ENCODE measurements around the gene EIF4E3. TPM values are rescaled to one million over a fixed set of nuclear protein-coding genes. Genes with fewer than 3 reads are reported as not detected.

EIF4E3 gene
- total RNA-seq, 1 experiment from 2014 or later: 4.3 TPM

- peak; percentile 66 for TF ChIP-seq CTCF (IDR thresholded peaks at IDR 0.05; ENCODE audit: unreplicated experiment)
- BruUV-seq (replicated peaks): no TSS peak
- peak; percentile 34 for DNase-seq (ENCODE audit: unreplicated experiment)
- H3K4me3 Mint-ChIP-seq (ENCODE audit: unreplicated experiment): no peak overlapping the region
- no peaks in the 10 kb centered on the region for H3K27me3 Mint-ChIP-seq (ENCODE audit: insufficient read depth, unreplicated experiment)
- H3K36me3 Mint-ChIP-seq (ENCODE audit: insufficient read depth, unreplicated experiment): no peaks in the 10 kb centered on the region
- ChIA-PET CTCF (interaction anchor here (0.6 to 3.6 kb wide), 17 partner anchors 8 to 1589 kb away, joined by 3 to 18 read pairs (median 4); no protein-coding TSS in a partner anchor), POLR2A (no interaction called here)
- H3K9me3 Mint-ChIP-seq (ENCODE audit: unreplicated experiment): no peaks in the 10 kb centered on the region
- intact Hi-C loops (cut with micrococcal nuclease): loop anchor here (1.0 to 10.0 kb wide), 7 partner anchors 66 to 1586 kb away; no protein-coding TSS in a partner anchor
- H3K27ac Mint-ChIP-seq (ENCODE audit: low read depth, unreplicated experiment): no peak overlapping the region
- H3K4me1 Mint-ChIP-seq (ENCODE audit: insufficient read depth, unreplicated experiment): peaks cover 11% of the 10 kb centered on the region
Observed at GRCh38 chr3:71652781-71653413, 72.3 kb downstream of the EIF4E3 start.

GRCh38 chr3:71651625-71652024 lies 73.6 kb downstream of the EIF4E3 start:
- Mint-ChIP-seq H3K27me3 (ENCODE audit: insufficient read depth, unreplicated experiment) (no peaks in the 10 kb centered on the region), H3K27ac (ENCODE audit: low read depth, unreplicated experiment) (no peak overlapping the region), H3K9me3 (ENCODE audit: unreplicated experiment) (no peaks in the 10 kb centered on the region), H3K4me1 (ENCODE audit: insufficient read depth, unreplicated experiment) (peaks cover 6% of the 10 kb centered on the region), H3K4me3 (ENCODE audit: unreplicated experiment) (no peak overlapping the region), H3K36me3 (ENCODE audit: insufficient read depth, unreplicated experiment) (no peaks in the 10 kb centered on the region)
- no peak for DNase-seq (ENCODE audit: unreplicated experiment)
- CTCF ChIA-PET: interaction anchor here (0.8 to 3.6 kb wide), 6 partner anchors 11 to 1588 kb away, joined by 3 to 18 read pairs (median 8); no protein-coding TSS in a partner anchor
- POLR2A ChIA-PET: no interaction called here
- intact Hi-C loops (cut with micrococcal nuclease): loop anchor here (1.0 to 10.0 kb wide), 7 partner anchors 64 to 1584 kb away; no protein-coding TSS in a partner anchor
- no TSS peak for BruUV-seq (replicated peaks)
- no peak for TF ChIP-seq CTCF (IDR thresholded peaks at IDR 0.05; ENCODE audit: unreplicated experiment)

GRCh38 chr3:71650372-71650771 lies 74.8 kb downstream of the EIF4E3 start:
- intact Hi-C loops (cut with micrococcal nuclease): loop anchor here (5.0 to 10.0 kb wide), 4 partner anchors 63 to 1583 kb away; no protein-coding TSS in a partner anchor
- CTCF ChIA-PET: interaction anchor here (0.7 to 3.6 kb wide), 4 partner anchors 9 to 1586 kb away, joined by 3 to 18 read pairs (median 4); no protein-coding TSS in a partner anchor
- no peaks in the 10 kb centered on the region for H3K36me3 Mint-ChIP-seq (ENCODE audit: insufficient read depth, unreplicated experiment)
- H3K9me3 Mint-ChIP-seq (ENCODE audit: unreplicated experiment): no peaks in the 10 kb centered on the region
- no peak for TF ChIP-seq CTCF (IDR thresholded peaks at IDR 0.05; ENCODE audit: unreplicated experiment)
- no peak for DNase-seq (ENCODE audit: unreplicated experiment)
- BruUV-seq (replicated peaks): no TSS peak
- POLR2A ChIA-PET: interaction anchor here (0.6 kb wide), 1 partner anchor 18 kb away, joined by 3 read pairs; no protein-coding TSS in a partner anchor
- no peak overlapping the region for H3K27ac Mint-ChIP-seq (ENCODE audit: low read depth, unreplicated experiment)
- H3K4me1 Mint-ChIP-seq (ENCODE audit: insufficient read depth, unreplicated experiment): peaks cover 6% of the 10 kb centered on the region
- H3K27me3 Mint-ChIP-seq (ENCODE audit: insufficient read depth, unreplicated experiment): no peaks in the 10 kb centered on the region
- no peak overlapping the region for H3K4me3 Mint-ChIP-seq (ENCODE audit: unreplicated experiment)

- no TSS peak for BruUV-seq (replicated peaks)
- no peaks in the 10 kb centered on the region for H3K9me3 Mint-ChIP-seq (ENCODE audit: unreplicated experiment)
Observed at GRCh38 chr3:71649757-71650156, 75.4 kb downstream of the EIF4E3 start.

More at GRCh38 chr3:71649757-71650156, 75.4 kb downstream of the EIF4E3 start:
- H3K36me3 Mint-ChIP-seq (ENCODE audit: insufficient read depth, unreplicated experiment): no peaks in the 10 kb centered on the region
- no peak overlapping the region for H3K4me3 Mint-ChIP-seq (ENCODE audit: unreplicated experiment)
- POLR2A ChIA-PET: no interaction called here
- no peak for DNase-seq (ENCODE audit: unreplicated experiment)
- no peaks in the 10 kb centered on the region for H3K27me3 Mint-ChIP-seq (ENCODE audit: insufficient read depth, unreplicated experiment)
- H3K4me1 Mint-ChIP-seq (ENCODE audit: insufficient read depth, unreplicated experiment): peaks cover 6% of the 10 kb centered on the region
- CTCF ChIA-PET: interaction anchor here (0.6 to 3.6 kb wide), 6 partner anchors 9 to 1586 kb away, joined by 3 to 18 read pairs (median 4); no protein-coding TSS in a partner anchor
- intact Hi-C loops (cut with micrococcal nuclease): loop anchor here (5.0 to 10.0 kb wide), 4 partner anchors 62 to 1582 kb away; no protein-coding TSS in a partner anchor
- TF ChIP-seq CTCF (IDR thresholded peaks at IDR 0.05; ENCODE audit: unreplicated experiment): no peak
- no peak overlapping the region for H3K27ac Mint-ChIP-seq (ENCODE audit: low read depth, unreplicated experiment)

Data from MCF 10A (cell line).